Brain microvascular endothelial cell (primary cell): Measurements from ENCODE around the gene ADGRD1.
"Not testable (repeated sequence)": the region's sequence is repeated elsewhere in the genome, so short reads cannot be mapped to it uniquely, and the experiment has no call there.

Experiments
- DNase-seq: peaks from one replicate; pipeline ENCODE4 v3.0.0-alpha.2; 2020
- H3K27ac ChIP-seq: fragments of 250-450 bp; sonication (Bioruptor Pico); 2 replicates; pipeline ENCODE4 v1.5.1; 2020; ENCODE audit warnings: mild to moderate bottlenecking, moderate library complexity
- H3K27me3 ChIP-seq: fragments of 250-450 bp; sonication (Bioruptor Pico); replicated peaks from 2 replicates; pipeline ENCODE4 v1.5.1; 2020; ENCODE audit warnings: mild to moderate bottlenecking
- H3K36me3 ChIP-seq: fragments of 250-450 bp; sonication (Bioruptor Pico); replicated peaks from 2 replicates; pipeline ENCODE4 v1.5.1; 2020; ENCODE audit warnings: mild to moderate bottlenecking
- H3K4me3 ChIP-seq: 2 replicates; pipeline ENCODE4 v1.5.1; 2011; ENCODE audit warnings: low read depth, mild to moderate bottlenecking, control low read depth, low read length, moderate library complexity
- in situ Hi-C: cut with HindIII; loops from 2 replicates; pipeline ENCODE4 v1.10.0; 2017; ENCODE audit warnings: low sequenced_read_pairs, low pct_ligation_motif_present
- TF ChIP-seq, protein P1 (sequence below): IDR thresholded peaks from 2 replicates; pipeline ENCODE4 v1.5.1; 2011; ENCODE audit warnings: low read depth, mild to moderate bottlenecking, moderate library complexity, low read length, control low read depth, inconsistent platforms; ENCODE audit errors: missing control alignments

ADGRD1 gene

GRCh38 chr12:130933269-130933995, 20.3 kb upstream of the ADGRD1 start:
- Histone ChIP-seq H3K27ac (no peak overlapping the region), H3K4me3 (no peak overlapping the region), H3K27me3 (no peaks in the 10 kb centered on the region), H3K36me3 (no peaks in the 10 kb centered on the region)
- DNase-seq, result no peak
- TF ChIP-seq, protein P1, sequence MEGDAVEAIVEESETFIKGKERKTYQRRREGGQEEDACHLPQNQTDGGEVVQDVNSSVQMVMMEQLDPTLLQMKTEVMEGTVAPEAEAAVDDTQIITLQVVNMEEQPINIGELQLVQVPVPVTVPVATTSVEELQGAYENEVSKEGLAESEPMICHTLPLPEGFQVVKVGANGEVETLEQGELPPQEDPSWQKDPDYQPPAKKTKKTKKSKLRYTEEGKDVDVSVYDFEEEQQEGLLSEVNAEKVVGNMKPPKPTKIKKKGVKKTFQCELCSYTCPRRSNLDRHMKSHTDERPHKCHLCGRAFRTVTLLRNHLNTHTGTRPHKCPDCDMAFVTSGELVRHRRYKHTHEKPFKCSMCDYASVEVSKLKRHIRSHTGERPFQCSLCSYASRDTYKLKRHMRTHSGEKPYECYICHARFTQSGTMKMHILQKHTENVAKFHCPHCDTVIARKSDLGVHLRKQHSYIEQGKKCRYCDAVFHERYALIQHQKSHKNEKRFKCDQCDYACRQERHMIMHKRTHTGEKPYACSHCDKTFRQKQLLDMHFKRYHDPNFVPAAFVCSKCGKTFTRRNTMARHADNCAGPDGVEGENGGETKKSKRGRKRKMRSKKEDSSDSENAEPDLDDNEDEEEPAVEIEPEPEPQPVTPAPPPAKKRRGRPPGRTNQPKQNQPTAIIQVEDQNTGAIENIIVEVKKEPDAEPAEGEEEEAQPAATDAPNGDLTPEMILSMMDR, result no peak
- in situ Hi-C loops, result no loop called here

- in situ Hi-C loops, result no loop called here
- Histone ChIP-seq H3K4me3 (no peak overlapping the region), H3K36me3 (no peaks in the 10 kb centered on the region), H3K27ac (no peak overlapping the region), H3K27me3 (no peaks in the 10 kb centered on the region)
- no peak for DNase-seq
- TF ChIP-seq, protein P1, result no peak
These were observed 19.0 kb upstream of the ADGRD1 start for GRCh38 chr12:130934753-130935152.

GRCh38 chr12:130936561-130936960, 17.1 kb upstream of the ADGRD1 start:
- DNase-seq, result no peak
- Histone ChIP-seq H3K27me3 (no peaks in the 10 kb centered on the region), H3K27ac (no peak overlapping the region), H3K36me3 (no peaks in the 10 kb centered on the region), H3K4me3 (no peak overlapping the region)
- TF ChIP-seq, protein P1, result no peak
- in situ Hi-C loops, result no loop called here

DNA sequence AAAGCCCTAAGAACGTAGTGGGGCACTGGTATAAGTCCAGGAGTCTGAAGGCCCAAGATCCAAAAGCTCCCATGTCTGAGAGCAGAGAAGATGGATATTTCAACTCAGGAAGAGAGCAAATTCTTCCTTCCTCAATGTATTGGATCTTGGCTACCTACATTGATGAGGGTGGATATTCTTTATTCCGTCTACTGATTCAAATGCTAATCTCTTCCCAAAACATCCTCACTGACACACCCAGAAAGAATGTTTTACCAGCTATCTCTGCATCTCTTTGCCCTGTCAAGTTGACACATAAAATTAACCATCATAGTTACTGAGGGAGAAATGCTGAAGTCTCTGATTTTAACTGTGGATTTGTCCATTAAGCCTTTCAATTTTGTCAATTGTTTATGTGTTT, 16.6 kb upstream of the ADGRD1 start:
- in situ Hi-C loops, result no loop called here
- H3K4me3 ChIP-seq, result no peak overlapping the region
- no peaks in the 10 kb centered on the region for H3K36me3 ChIP-seq
- no peaks in the 10 kb centered on the region for H3K27me3 ChIP-seq
- no peak for DNase-seq
- TF ChIP-seq, protein P1, result no peak
- no peak overlapping the region for H3K27ac ChIP-seq

DNA sequence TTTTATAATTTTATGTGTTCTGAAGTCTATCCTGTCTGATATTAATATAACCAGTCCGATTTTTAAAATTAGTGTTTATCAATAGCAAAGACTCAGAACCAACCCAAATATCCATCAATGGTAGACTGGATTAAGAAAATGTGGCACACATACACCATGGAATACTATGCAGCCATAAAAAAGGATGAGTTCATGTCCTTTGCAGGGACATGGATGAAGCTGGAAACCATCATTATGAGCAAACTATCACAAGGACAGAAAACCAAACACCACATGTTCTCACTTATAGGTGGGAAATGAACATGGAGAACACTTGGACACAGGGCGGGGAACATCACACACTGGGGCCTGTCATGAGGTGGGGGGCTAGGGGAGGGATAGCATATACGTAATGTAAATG, 16.2 kb upstream of the ADGRD1 start:
- in situ Hi-C loops, result not testable (repeated sequence)

GRCh38 chr12:130938186-130938585, 15.5 kb upstream of the ADGRD1 start:
- no peak overlapping the region for H3K4me3 ChIP-seq
- in situ Hi-C loops, result no loop called here
- DNase-seq, result no peak
- H3K36me3 ChIP-seq, result no peaks in the 10 kb centered on the region
- TF ChIP-seq, protein P1, result no peak
- no peak overlapping the region for H3K27ac ChIP-seq
- H3K27me3 ChIP-seq, result no peaks in the 10 kb centered on the region

More for the DNA sequence above, 16.2 kb upstream of the ADGRD1 start:
- H3K4me3 ChIP-seq, H3K27ac ChIP-seq, DNase-seq, H3K36me3 ChIP-seq, H3K27me3 ChIP-seq: not testable (repeated sequence)
